ENCODE measurements around the gene KANK2. TPM values are rescaled to one million over a fixed set of nuclear protein-coding genes. Genes with fewer than 3 reads are reported as not detected.

Gene KANK2
- 1 to 10 TPM; 3.9 to 5.2 TPM for total RNA-seq

- H3K9me3 Mint-ChIP-seq = no peaks in the 10 kb centered on the region
- peaks cover 0 to 4% of the 10 kb centered on the region in 2 donors for H3K27me3 Mint-ChIP-seq
- no peaks in the 10 kb centered on the region for H3K36me3 Mint-ChIP-seq
- peak within 1 kb of the TSS; percentile 76 for H3K4me3 Mint-ChIP-seq
- ATAC-seq (peak; percentile 93 to 94), DNase-seq (ENCODE audit: low spot score) (peak; percentile 87)
- peaks cover 5 to 10% of the 10 kb centered on the region in 2 donors for H3K4me1 Mint-ChIP-seq (ENCODE audit: low read depth in 2 of 2)
- H3K27ac Mint-ChIP-seq = no peak within 1 kb of the TSS
Observed at GRCh38 chr19:11197291-11198174, at the start of gene KANK2. KANK2 (minus strand) TSS chr19:11197545; CDS start chr19:11194511, 3,034 bp downstream.

- H3K36me3 Mint-ChIP-seq = no peaks in the 10 kb centered on the region
- H3K4me1 Mint-ChIP-seq (ENCODE audit: low read depth in 2 of 2) = peaks cover 4 to 5% of the 10 kb centered on the region in 2 donors
- peaks cover 6 to 13% of the 10 kb centered on the region in 2 donors for H3K27me3 Mint-ChIP-seq
- no peak for DNase-seq (ENCODE audit: low spot score)
- no peak overlapping the region for H3K27ac Mint-ChIP-seq
- H3K9me3 Mint-ChIP-seq = no peaks in the 10 kb centered on the region
- H3K4me3 Mint-ChIP-seq = no peak overlapping the region
- no peak for ATAC-seq
Observed at GRCh38 chr19:11246941-11247340, 49.6 kb upstream of the KANK2 start.

- Mint-ChIP-seq H3K4me1 (ENCODE audit: low read depth in 2 of 2) (peaks cover 4 to 5% of the 10 kb centered on the region in 2 donors), H3K27ac (no peak overlapping the region), H3K36me3 (no peaks in the 10 kb centered on the region), H3K4me3 (no peak overlapping the region), H3K9me3 (no peaks in the 10 kb centered on the region), H3K27me3 (peaks cover 6 to 13% of the 10 kb centered on the region in 2 donors)
- DNase-seq (ENCODE audit: low spot score) (no peak), ATAC-seq (no peak)
Observed at GRCh38 chr19:11244846-11245589, 47.7 kb upstream of the KANK2 start.

- no peak for DNase-seq (ENCODE audit: low spot score)
- Mint-ChIP-seq H3K4me1 (ENCODE audit: low read depth in 2 of 2) (peaks cover 4 to 5% of the 10 kb centered on the region in 2 donors), H3K36me3 (no peaks in the 10 kb centered on the region), H3K4me3 (peak overlapping the region; percentile 17), H3K9me3 (no peaks in the 10 kb centered on the region), H3K27me3 (peaks cover 6 to 13% of the 10 kb centered on the region in 2 donors), H3K27ac (no peak overlapping the region)
- ATAC-seq = no peak
Observed at GRCh38 chr19:11243798-11244169, 46.4 kb upstream of the KANK2 start.

- peak overlapping the region; percentile 17 for H3K4me3 Mint-ChIP-seq
- DNase-seq (ENCODE audit: low spot score) (peak; percentile 89), ATAC-seq (peak; percentile 96 to 98)
- H3K4me1 Mint-ChIP-seq (ENCODE audit: low read depth in 2 of 2) = peaks cover 4 to 5% of the 10 kb centered on the region in 2 donors
- H3K27ac Mint-ChIP-seq = no peak overlapping the region
- H3K9me3 Mint-ChIP-seq = no peaks in the 10 kb centered on the region
- no peaks in the 10 kb centered on the region for H3K36me3 Mint-ChIP-seq
- H3K27me3 Mint-ChIP-seq = peaks cover 6 to 13% of the 10 kb centered on the region in 2 donors
Observed at GRCh38 chr19:11242864-11243797, 45.8 kb upstream of the KANK2 start.

- no peak for DNase-seq (ENCODE audit: low spot score)
- H3K4me3 Mint-ChIP-seq = no peak overlapping the region
- no peak for ATAC-seq
- no peaks in the 10 kb centered on the region for H3K9me3 Mint-ChIP-seq
- H3K36me3 Mint-ChIP-seq = no peaks in the 10 kb centered on the region
- H3K27ac Mint-ChIP-seq = no peak overlapping the region
- H3K27me3 Mint-ChIP-seq = peaks cover 6 to 13% of the 10 kb centered on the region in 2 donors
- H3K4me1 Mint-ChIP-seq (ENCODE audit: low read depth in 2 of 2) = peaks cover 4 to 5% of the 10 kb centered on the region in 2 donors
Observed at GRCh38 chr19:11242025-11242424, 44.7 kb upstream of the KANK2 start.

- Mint-ChIP-seq H3K36me3 (no peaks in the 10 kb centered on the region), H3K27me3 (peaks cover 0 to 7% of the 10 kb centered on the region in 2 donors), H3K4me3 (no peak overlapping the region), H3K27ac (no peak overlapping the region), H3K4me1 (ENCODE audit: low read depth in 2 of 2) (peaks cover 4 to 5% of the 10 kb centered on the region in 2 donors), H3K9me3 (no peaks in the 10 kb centered on the region)
- DNase-seq (ENCODE audit: low spot score) (no peak), ATAC-seq (no peak)
Observed at GRCh38 chr19:11240008-11240444, 42.7 kb upstream of the KANK2 start.

GRCh38 chr19:11239377-11240000, 42.1 kb upstream of the KANK2 start, which contains the start of gene ANGPTL8:
ANGPTL8 (plus strand) TSS chr19:11239619; CDS start chr19:11239638, 19 bp downstream.
- Mint-ChIP-seq H3K27me3 (peaks cover 0 to 7% of the 10 kb centered on the region in 2 donors), H3K9me3 (no peaks in the 10 kb centered on the region), H3K4me1 (ENCODE audit: low read depth in 2 of 2) (peaks cover 4 to 5% of the 10 kb centered on the region in 2 donors), H3K27ac (no peak within 1 kb of the TSS), H3K4me3 (no peak within 1 kb of the TSS), H3K36me3 (no peaks in the 10 kb centered on the region)
- DNase-seq (ENCODE audit: low spot score) (no peak), ATAC-seq (no peak)

- Mint-ChIP-seq H3K27me3 (peaks cover 0 to 6% of the 10 kb centered on the region in 2 donors), H3K4me1 (ENCODE audit: low read depth in 2 of 2) (peaks cover 4 to 5% of the 10 kb centered on the region in 2 donors), H3K9me3 (no peaks in the 10 kb centered on the region), H3K27ac (no peak overlapping the region), H3K4me3 (no peak overlapping the region), H3K36me3 (no peaks in the 10 kb centered on the region)
- DNase-seq (ENCODE audit: low spot score) (no peak), ATAC-seq (no peak)
Observed at GRCh38 chr19:11238781-11239376, 41.5 kb upstream of the KANK2 start.

GRCh38 chr19:11238041-11238440, 40.7 kb upstream of the KANK2 start:
- Mint-ChIP-seq H3K4me1 (ENCODE audit: low read depth in 2 of 2) (no peaks in the 10 kb centered on the region), H3K36me3 (no peaks in the 10 kb centered on the region), H3K27me3 (peaks cover 0 to 2% of the 10 kb centered on the region in 2 donors), H3K4me3 (no peak overlapping the region), H3K27ac (no peak overlapping the region), H3K9me3 (no peaks in the 10 kb centered on the region)
- ATAC-seq = no peak
- no peak for DNase-seq (ENCODE audit: low spot score)

GRCh38 chr19:11237321-11237720, 40.0 kb upstream of the KANK2 start:
- no peak overlapping the region for H3K4me3 Mint-ChIP-seq
- DNase-seq (ENCODE audit: low spot score) = no peak
- H3K9me3 Mint-ChIP-seq = no peaks in the 10 kb centered on the region
- ATAC-seq = no peak
- H3K27ac Mint-ChIP-seq = no peak overlapping the region
- no peaks in the 10 kb centered on the region for H3K4me1 Mint-ChIP-seq (ENCODE audit: low read depth in 2 of 2)
- no peaks in the 10 kb centered on the region for H3K36me3 Mint-ChIP-seq
- H3K27me3 Mint-ChIP-seq = no peaks in the 10 kb centered on the region
